ENCODE data around the gene ACAD8. TPM values are rescaled to one million over a fixed set of nuclear protein-coding genes. Genes with fewer than 3 reads are reported as not detected.

Gene ACAD8
- total and polyA plus RNA-seq, 7 donors = 19.0 to 31.2 (median 28.0) TPM

DNA sequence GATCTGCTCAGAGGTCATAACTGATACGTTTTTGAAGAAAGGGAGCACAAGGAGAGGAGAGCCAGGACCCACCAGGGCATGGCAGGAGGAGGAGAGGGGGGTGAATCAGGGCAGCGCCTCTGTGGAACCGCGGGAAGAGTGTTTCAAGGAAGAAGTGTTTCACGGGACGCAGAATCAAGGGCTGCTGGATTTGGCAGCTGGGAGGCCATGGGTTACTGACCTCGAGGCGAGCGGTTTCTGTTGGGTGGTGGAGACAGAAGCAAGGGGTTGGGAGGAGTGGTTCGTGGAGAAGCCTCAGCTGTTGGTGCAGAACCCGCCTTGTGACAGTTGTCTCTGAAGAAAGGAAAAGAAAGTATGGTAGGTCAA is 15.8 kb upstream of the ACAD8 start:
- peaks cover under 1 to 81% (median 12%) of the 10 kb centered on the region in 4 donors for H3K36me3 ChIP-seq
- peaks cover 0 to 3% (median 0%) of the 10 kb centered on the region in 4 donors for H3K4me1 ChIP-seq
- intact Hi-C loops (cut with DNase I) = no loop called here
- H3K27ac ChIP-seq = no peak overlapping the region
- H3K4me3 ChIP-seq = no peak overlapping the region
- TF ChIP-seq POLR2A (IDR thresholded peaks at IDR 0.05) (no peak), CTCF (IDR thresholded peaks at IDR 0.05) (no peak), POLR2AphosphoS5 (IDR thresholded peaks at IDR 0.05) (no peak), EP300 (IDR thresholded peaks at IDR 0.05) (no peak)
- no peaks in the 10 kb centered on the region for H3K9me3 ChIP-seq
- no peaks in the 10 kb centered on the region for H3K27me3 ChIP-seq
- 88 to 93% methylated on average over 11 of the region's 11 CpGs for WGBS, 2 donors
- DNase-seq = no peak

DNA sequence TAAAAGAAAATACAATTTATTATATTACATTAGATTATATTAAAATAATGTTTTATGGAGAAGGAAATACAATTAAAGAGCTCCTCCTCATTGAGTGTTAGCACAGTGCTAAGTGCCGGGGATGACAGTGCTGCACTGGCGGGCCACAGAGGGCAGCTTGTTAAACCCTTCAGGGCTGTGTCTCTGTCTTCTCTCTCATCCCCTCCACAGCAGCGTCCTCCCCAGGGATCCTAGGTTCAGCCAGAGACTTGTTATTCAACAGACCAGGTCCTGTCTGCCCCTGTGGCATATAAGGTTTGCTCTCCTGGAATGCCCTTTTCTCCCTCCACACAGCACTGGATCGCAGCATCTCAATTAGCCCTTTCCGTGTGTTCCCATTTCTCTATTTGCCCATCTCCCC is 14.4 kb upstream of the ACAD8 start:
- no peaks in the 10 kb centered on the region for H3K27me3 ChIP-seq
- H3K27ac ChIP-seq = no peak overlapping the region
- peaks cover 6 to 90% (median 23%) of the 10 kb centered on the region in 4 donors for H3K36me3 ChIP-seq
- DNase-seq = no peak
- no peaks in the 10 kb centered on the region for H3K9me3 ChIP-seq
- intact Hi-C loops (cut with DNase I) = no loop called here
- no peak overlapping the region for H3K4me3 ChIP-seq
- WGBS, 2 donors = 97% methylated on average over 5 of the region's 5 CpGs
- H3K4me1 ChIP-seq = no peaks in the 10 kb centered on the region
- TF ChIP-seq POLR2AphosphoS5 (IDR thresholded peaks at IDR 0.05) = no peak
- TF ChIP-seq EP300 (IDR thresholded peaks at IDR 0.05) = no peak
- no peak for TF ChIP-seq POLR2A (IDR thresholded peaks at IDR 0.05)

- no peak for TF ChIP-seq POLR2A (IDR thresholded peaks at IDR 0.05)
- no peak for TF ChIP-seq EP300 (IDR thresholded peaks at IDR 0.05)
- no peak for TF ChIP-seq POLR2AphosphoS5 (IDR thresholded peaks at IDR 0.05)
- no peak for TF ChIP-seq CTCF (IDR thresholded peaks at IDR 0.05)
- H3K27ac ChIP-seq = no peak overlapping the region
- intact Hi-C loops (cut with DNase I) = no loop called here
- 62 to 70% methylated on average over 6 of the region's 6 CpGs for WGBS, 2 donors
- H3K27me3 ChIP-seq = no peaks in the 10 kb centered on the region
- no peak overlapping the region for H3K4me3 ChIP-seq
- no peak for DNase-seq
- no peaks in the 10 kb centered on the region for H3K9me3 ChIP-seq
- H3K36me3 ChIP-seq = peaks cover 6 to 96% (median 35%) of the 10 kb centered on the region in 4 donors
- H3K4me1 ChIP-seq = no peaks in the 10 kb centered on the region
These were observed 12.8 kb upstream of the ACAD8 start for GRCh38 chr11:134240592-134240991.

- no peak for TF ChIP-seq CTCF (IDR thresholded peaks at IDR 0.05)
- TF ChIP-seq POLR2AphosphoS5 (IDR thresholded peaks at IDR 0.05) = no peak
- no peak for TF ChIP-seq POLR2A (IDR thresholded peaks at IDR 0.05)
- no peak for TF ChIP-seq EP300 (IDR thresholded peaks at IDR 0.05)
- peaks cover 15 to 96% (median 48%) of the 10 kb centered on the region in 4 donors for H3K36me3 ChIP-seq
- intact Hi-C loops (cut with DNase I) = no loop called here
- no peak for DNase-seq
- no peak overlapping the region for H3K4me3 ChIP-seq
- no peak overlapping the region for H3K27ac ChIP-seq
- WGBS, 2 donors = 93 to 96% methylated on average over 9 of the region's 9 CpGs
- H3K4me1 ChIP-seq = no peaks in the 10 kb centered on the region
- H3K27me3 ChIP-seq = no peaks in the 10 kb centered on the region
- H3K9me3 ChIP-seq = no peaks in the 10 kb centered on the region
These were observed 11.0 kb upstream of the ACAD8 start for GRCh38 chr11:134242376-134242775.

DNA sequence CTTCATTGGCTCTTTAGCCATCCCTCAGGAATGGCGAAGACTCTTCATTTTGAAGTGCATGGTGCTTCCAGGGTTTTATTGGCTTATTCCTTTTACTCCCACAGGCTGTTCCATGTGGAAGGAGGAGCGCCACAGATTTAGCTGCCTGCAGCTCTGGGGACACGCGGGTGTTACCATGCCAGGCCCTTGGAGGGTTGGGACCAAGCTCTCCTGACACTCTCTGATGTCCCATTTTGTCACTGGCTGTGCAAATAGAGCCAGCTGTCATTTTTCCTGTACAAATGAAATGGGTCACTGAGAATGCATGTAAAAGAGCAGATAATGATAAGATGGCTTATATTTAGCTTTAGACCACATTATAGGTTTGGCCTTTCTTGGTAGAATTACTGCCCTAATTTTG is 9.5 kb upstream of the ACAD8 start:
- H3K4me1 ChIP-seq = no peaks in the 10 kb centered on the region
- WGBS, 2 donors = 96 to 98% methylated on average over 4 of the region's 4 CpGs

More for the DNA sequence above, 9.5 kb upstream of the ACAD8 start:
- H3K9me3 ChIP-seq = no peaks in the 10 kb centered on the region
- intact Hi-C loops (cut with DNase I) = no loop called here
- H3K4me3 ChIP-seq = no peak overlapping the region
- H3K36me3 ChIP-seq = peaks cover 13 to 98% (median 62%) of the 10 kb centered on the region in 4 donors
- H3K27ac ChIP-seq = no peak overlapping the region
- no peaks in the 10 kb centered on the region for H3K27me3 ChIP-seq
- no peak for DNase-seq
- TF ChIP-seq EP300 (IDR thresholded peaks at IDR 0.05) (no peak), CTCF (IDR thresholded peaks at IDR 0.05) (no peak), POLR2A (IDR thresholded peaks at IDR 0.05) (no peak), POLR2AphosphoS5 (IDR thresholded peaks at IDR 0.05) (no peak)
